GM21367 (cell line): Measurements from ENCODE around the gene SPHK2.
A peak's percentile ranks its signal among the peaks of the same experiment; 100 is the strongest.
"Not testable (repeated sequence)": the region's sequence is repeated elsewhere in the genome, so short reads cannot be mapped to it uniquely, and the experiment has no call there.

ENCODE experiments used
- ATAC-seq: cut with Tn5 transposase; IDR thresholded peaks from one replicate; pipeline ENCODE4 v1.9.1; 2021; ENCODE audit not compliant: unreplicated experiment

Gene SPHK2

GRCh38 chr19:48618916-48619691 lies at the start of gene SPHK2, which contains the start of gene RPL18:
Gene SPHK2 (plus strand): TSS chr19:48619506. CDS start chr19:48620515, 1,009 bp downstream.
Gene RPL18 (minus strand): TSS chr19:48619178. CDS start chr19:48619143, 35 bp downstream.
- peak; percentile 70 for ATAC-seq

- no peak for ATAC-seq
Observed at GRCh38 chr19:48569814-48570213, 49.5 kb upstream of the SPHK2 start.

- ATAC-seq: no peak
Observed at GRCh38 chr19:48571378-48572162, 47.7 kb upstream of the SPHK2 start.

GRCh38 chr19:48573163-48573505 lies 46.2 kb upstream of the SPHK2 start:
- ATAC-seq: no peak

- no peak for ATAC-seq
Observed at GRCh38 chr19:48575931-48576622, 43.2 kb upstream of the SPHK2 start.

GRCh38 chr19:48577908-48578307 lies 41.4 kb upstream of the SPHK2 start:
- ATAC-seq: not testable (repeated sequence)

- ATAC-seq: no peak
Observed at GRCh38 chr19:48578891-48579290, 40.4 kb upstream of the SPHK2 start.

GRCh38 chr19:48582168-48582567 lies 37.1 kb upstream of the SPHK2 start:
- no peak for ATAC-seq

GRCh38 chr19:48587387-48587786 lies 31.9 kb upstream of the SPHK2 start:
- ATAC-seq: no peak

- no peak for ATAC-seq
Observed at GRCh38 chr19:48588670-48589401, 30.5 kb upstream of the SPHK2 start.

GRCh38 chr19:48591021-48591420 lies 28.3 kb upstream of the SPHK2 start:
- no peak for ATAC-seq

GRCh38 chr19:48595171-48595570 lies 24.1 kb upstream of the SPHK2 start:
- no peak for ATAC-seq

- no peak for ATAC-seq
Observed at GRCh38 chr19:48595833-48596232, 23.5 kb upstream of the SPHK2 start.

GRCh38 chr19:48596237-48596636 lies 23.1 kb upstream of the SPHK2 start:
- no peak for ATAC-seq

- no peak for ATAC-seq
Observed at GRCh38 chr19:48596679-48597465, 22.4 kb upstream of the SPHK2 start.

GRCh38 chr19:48598996-48599700 lies 20.2 kb upstream of the SPHK2 start:
- no peak for ATAC-seq

GRCh38 chr19:48600679-48601417 lies 18.5 kb upstream of the SPHK2 start:
- ATAC-seq: no peak

- ATAC-seq: no peak
Observed at GRCh38 chr19:48603001-48603400, 16.3 kb upstream of the SPHK2 start.

GRCh38 chr19:48603449-48603848 lies 15.9 kb upstream of the SPHK2 start:
- no peak for ATAC-seq
